DND-41 (cell line): Measurements from ENCODE around the gene VSIG8.

Experiments used
- EZH2 ChIP-seq: IDR thresholded peaks from 3 replicates; pipeline ENCODE4 v1.6.1; 2012; ENCODE audit warnings: borderline replicate concordance, low read depth, mild to moderate bottlenecking, moderate library complexity, low read length, inconsistent platforms; ENCODE audit not compliant: severe bottlenecking
- TF ChIP-seq, protein P1 (sequence below): IDR thresholded peaks from 2 replicates; pipeline ENCODE4 v1.5.1; 2012; ENCODE audit warnings: borderline replicate concordance, low read length, moderate library complexity, mild to moderate bottlenecking; ENCODE audit not compliant: poor library complexity, severe bottlenecking; ENCODE audit errors: extremely low read depth

DNA sequence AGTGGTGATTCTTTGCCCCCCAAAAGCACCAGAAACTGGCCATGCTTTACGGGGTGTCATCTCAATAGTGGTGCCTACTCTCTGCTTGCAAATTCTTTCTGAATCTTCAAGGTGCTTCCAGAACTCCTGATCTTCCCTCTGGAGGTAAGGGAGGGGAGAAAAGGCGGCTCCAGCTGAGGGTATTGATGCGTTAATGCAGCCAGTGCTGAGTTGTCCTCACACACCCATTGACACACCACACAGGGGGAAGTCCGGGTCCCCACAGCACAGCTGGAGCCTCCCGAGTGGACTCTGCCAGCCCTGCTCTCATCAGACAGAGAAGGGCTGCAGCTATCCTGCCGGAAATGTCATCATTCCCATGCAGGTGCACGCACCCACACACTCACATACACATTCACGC lies 1.2 kb downstream of the VSIG8 start:
- TF ChIP-seq, protein P1, sequence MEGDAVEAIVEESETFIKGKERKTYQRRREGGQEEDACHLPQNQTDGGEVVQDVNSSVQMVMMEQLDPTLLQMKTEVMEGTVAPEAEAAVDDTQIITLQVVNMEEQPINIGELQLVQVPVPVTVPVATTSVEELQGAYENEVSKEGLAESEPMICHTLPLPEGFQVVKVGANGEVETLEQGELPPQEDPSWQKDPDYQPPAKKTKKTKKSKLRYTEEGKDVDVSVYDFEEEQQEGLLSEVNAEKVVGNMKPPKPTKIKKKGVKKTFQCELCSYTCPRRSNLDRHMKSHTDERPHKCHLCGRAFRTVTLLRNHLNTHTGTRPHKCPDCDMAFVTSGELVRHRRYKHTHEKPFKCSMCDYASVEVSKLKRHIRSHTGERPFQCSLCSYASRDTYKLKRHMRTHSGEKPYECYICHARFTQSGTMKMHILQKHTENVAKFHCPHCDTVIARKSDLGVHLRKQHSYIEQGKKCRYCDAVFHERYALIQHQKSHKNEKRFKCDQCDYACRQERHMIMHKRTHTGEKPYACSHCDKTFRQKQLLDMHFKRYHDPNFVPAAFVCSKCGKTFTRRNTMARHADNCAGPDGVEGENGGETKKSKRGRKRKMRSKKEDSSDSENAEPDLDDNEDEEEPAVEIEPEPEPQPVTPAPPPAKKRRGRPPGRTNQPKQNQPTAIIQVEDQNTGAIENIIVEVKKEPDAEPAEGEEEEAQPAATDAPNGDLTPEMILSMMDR: no peak
- no peak for TF ChIP-seq EZH2
